HPDE6-E6E7 (cell line): ENCODE measurements around the gene MIXL1.
"Not testable (repeated sequence)": the region's sequence is repeated elsewhere in the genome, so short reads cannot be mapped to it uniquely, and the experiment has no call there.

Experiments
- DNase-seq: peaks from one replicate; pipeline ENCODE4 v3.0.0; 2011; ENCODE audit warnings: missing footprints; ENCODE audit errors: extremely low spot score

Gene MIXL1

DNA sequence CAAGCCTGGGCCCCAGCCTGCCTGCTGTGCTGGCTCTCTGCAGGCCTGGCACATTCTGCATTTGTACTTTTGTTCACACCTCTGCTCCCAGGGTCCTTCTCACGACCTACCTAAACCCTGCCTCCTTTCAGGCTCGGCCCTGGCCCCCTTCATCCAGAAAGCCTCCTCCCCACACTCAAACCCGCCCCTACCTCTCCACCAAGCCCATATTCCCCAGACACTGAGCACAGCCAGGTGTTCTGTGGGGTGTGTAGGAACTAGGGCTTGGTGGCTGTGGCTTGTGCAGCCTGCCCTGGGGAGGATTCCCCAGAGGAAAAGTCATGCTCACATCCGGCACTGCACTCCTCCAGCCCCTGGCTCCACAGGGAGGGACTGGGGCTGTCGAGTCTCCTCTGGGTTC lies 8.2 kb upstream of the MIXL1 start:
- DNase-seq, result no peak

DNA sequence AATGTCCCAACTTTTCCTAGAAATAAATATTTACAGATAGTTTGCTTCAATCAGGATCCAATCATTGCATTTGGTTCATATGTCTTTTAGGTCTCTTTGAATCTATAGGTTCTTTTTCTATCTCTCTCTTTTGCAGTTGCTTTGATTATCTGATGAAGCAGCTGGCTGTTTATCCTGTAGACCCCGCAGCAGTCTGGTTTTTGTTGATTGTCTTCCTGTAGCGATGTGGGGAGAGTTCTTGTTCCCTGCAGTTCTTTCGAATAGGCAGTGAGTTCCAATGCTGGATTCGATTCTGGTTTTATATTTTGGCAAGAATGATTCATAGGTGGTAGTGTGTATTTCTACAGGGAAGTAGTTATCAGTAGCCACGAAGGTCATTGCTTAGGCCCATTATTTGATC lies 7.4 kb upstream of the MIXL1 start:
- no peak for DNase-seq

DNA sequence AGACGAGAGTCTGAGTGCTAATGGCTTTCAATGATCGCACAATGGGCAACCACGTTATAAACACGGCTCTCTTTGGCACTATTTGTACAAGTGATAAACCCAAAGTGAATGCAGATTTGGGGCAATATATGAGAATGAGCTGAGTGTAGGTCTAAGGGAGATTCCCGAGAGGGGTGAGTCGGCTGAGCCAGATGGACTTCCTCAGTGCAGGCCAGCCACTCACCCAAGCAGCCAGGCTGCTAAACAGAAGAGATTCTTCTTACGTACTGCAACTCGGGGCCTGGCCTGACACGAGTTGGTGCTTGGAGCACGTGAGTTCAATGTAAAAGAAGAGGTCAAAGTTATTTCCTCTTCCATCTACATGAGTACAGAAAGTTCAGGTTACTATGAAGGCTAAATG lies 6.2 kb upstream of the MIXL1 start:
- DNase-seq, result no peak

DNA sequence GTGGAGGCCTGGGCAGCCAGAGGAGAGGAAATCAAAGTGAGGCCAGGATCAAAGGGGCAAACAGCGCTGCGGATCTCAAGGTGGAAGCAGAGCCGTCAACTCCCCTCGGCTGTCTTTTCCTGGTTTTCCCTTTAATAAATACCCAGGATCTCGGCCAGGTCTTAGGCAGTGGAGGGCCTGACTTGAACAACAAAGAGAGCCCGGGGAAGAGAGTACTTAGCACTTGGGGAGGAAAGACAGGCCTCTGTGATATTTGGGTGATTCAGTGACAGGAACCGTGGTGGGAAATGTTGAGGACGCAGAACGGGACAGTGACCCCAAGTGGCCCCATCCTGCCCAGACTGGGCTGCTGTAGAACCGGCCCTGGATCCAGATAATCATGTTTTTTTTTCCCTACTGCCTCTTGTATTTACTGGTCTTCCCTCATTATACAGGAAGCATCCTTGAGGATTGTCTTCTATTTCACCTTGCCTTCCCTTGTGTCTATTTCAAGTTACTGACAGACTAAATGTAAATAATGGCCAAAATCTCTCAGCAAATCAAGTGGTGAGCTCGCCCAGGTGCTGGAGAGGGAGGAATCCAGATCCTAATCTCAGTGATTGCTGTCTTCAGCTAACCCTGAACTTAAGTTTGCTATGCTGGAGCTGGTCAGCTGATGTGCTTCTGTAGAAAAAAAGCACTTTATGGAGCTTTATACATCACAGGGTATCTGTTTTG lies 2.8 kb upstream of the MIXL1 start:
- DNase-seq, result no peak

DNA sequence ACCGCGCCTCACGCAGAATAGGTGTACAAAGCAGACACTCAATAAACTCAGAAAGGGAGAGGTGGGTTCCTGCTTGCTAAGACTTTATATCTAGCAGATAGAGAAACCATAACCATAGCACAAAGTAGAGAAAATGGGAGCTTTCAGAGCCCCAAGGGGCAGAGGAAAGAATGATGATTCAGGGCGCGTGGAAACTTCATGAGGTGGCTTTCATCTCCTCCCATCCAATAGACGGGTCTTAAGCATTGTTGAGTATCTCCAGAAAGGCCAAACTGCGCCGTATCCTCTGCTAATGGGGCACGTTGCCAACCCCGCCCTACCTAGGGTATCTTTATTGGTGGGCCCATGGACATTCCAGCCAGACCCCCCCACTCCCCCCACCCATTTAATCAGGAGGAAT lies 778 bp upstream of the MIXL1 start:
- no peak for DNase-seq

DNA sequence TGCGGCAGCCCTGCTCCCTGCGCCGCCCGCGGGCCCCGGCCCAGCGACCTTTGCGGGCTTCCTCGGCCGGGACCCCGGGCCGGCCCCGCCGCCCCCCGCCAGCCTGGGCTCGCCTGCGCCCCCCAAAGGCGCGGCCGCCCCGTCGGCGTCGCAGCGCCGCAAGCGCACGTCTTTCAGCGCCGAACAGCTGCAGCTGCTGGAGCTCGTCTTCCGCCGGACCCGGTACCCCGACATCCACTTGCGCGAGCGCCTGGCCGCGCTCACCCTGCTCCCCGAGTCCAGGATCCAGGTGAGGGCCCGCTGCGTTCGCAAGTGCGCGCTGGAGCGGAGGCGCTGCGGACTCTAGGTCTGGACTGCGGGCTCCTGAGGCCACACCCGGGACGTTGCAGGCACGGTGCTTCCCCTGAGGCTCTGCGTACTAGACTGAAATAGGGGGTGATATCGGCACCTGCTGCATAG lies 351 bp downstream of the MIXL1 start:
- DNase-seq, result peak; percentile 19

DNA sequence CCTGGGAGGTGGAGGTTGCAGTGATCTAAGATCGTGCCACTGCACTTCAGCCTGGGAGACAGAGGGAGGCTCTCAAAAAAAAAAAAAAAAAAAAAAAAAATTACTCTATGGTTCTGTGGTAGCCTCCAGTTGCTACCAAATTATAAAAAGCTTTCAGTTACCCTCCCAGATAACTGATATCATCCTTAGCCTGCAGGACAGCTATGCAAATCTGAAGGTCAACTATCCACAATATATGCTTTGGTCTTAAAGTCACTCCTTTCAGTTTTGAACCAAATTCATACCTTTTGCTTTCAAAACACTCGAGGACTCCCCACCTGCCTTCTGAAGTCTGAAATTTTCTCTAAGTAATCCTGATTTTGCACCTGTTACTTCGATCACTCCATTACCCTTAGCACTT lies 3.1 kb downstream of the MIXL1 start:
- DNase-seq, result no peak

DNA sequence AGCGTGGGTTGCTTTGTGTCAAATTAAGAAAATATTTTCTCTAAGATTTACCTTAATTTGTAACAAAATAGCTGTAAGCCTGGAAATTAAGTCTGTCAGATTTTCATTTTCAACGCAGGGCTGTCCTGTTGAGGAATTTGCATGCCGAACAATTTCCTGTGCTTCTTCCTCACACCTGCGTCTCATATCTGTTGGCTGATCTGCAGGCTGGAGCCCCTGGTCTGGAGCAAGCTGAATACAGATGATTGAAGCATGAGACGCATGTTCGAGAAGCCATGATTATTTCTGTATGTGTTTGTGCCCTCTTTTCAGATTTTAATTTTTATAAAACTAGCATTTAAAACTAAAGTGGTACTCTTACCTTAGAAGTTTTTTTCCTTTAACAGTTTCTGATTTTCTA lies 9.8 kb downstream of the MIXL1 start:
- no peak for DNase-seq

DNA sequence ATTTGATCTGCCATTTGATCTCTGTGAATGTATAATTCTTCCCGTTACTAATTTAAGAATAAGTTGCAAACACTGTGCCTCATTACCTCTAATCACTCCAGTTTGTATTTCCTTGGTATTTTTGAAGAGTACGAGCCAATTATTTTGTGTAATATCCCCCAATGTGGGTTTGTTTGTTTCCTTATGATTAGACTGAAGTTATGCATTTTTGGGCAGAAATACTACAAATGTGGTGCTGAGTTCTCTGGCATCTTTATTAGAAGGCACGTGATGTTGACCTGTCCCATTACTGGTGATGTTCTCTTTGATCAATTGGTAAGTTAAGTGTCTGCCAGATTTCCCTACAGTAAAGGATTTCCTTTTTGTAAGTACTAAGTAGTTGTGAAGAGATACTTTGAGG lies 10.3 kb downstream of the MIXL1 start:
- no peak for DNase-seq

DNA sequence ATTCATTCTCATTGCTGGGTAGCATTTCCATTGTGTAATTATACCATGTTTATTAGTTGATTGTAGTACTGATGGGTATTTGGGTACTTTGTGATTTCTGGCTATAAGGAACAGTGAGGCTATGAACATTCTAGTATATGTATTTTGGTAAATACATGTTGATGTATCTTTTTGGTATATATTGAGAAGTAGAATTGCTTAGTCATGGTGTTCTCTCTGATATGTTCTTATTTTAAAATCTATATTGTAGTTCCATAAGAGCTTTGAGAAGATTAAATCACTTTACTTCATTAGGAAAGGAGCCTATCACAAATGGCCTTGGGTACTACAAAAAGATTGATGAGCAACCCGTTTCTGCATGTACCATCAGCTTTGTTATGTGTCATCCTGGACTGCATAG lies 13.4 kb downstream of the MIXL1 start:
- DNase-seq, result no peak

DNA sequence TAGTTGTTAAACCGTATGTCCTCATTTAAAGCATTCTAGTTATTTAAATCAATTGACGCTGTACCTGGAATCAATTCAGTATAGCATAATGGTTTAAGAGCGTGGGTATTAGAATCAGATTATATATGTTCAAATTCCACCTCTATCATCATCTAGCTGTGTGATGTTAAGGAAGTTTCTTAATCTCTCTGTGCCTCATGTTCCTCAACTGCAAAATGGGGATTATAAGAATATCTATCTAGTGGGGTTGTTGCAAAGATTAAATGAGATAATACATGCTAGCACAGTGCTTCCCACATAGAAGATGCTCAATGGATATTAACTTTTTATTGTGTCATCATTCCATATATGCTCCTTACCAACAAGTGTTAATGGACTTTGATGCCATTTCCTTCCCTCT lies 16.0 kb downstream of the MIXL1 start:
- no peak for DNase-seq

DNA sequence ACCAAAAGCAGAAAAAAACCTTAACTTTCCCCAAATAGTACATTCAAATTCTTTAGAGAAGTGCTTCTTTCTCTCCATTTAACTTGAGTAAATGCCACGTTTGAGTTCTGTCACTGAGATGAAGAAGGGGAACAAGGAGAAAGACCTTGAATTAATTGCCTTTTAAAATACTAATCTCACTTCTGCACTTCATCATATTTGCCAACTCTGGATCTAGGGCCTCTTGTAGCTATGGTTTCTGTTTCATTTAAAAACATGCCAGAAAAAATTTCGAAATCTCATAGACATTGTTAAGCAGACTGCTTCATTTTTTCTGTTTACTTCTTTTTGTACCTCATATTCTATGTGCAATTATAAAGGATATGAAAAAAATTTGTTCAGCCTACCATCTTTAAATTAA lies 24.6 kb downstream of the MIXL1 start:
- no peak for DNase-seq

DNA sequence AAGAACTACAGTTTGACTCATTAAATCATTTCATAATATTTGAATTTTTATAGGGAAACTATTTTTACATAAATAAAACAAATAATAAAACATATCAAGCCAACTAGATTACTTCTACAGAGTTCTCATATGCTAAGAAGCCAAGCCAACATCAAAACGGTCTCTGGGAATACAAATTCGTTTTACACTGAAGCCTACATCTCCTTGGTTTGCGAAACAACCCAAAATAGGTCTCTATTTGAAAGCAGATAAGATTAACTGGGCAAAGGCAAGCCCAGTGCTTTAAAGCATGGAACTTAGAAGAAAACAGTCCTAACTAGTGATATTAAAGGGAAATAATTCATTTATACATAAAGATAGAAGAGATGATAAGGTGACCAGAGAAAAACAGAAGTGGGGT lies 25.3 kb downstream of the MIXL1 start:
- DNase-seq, result no peak

DNA sequence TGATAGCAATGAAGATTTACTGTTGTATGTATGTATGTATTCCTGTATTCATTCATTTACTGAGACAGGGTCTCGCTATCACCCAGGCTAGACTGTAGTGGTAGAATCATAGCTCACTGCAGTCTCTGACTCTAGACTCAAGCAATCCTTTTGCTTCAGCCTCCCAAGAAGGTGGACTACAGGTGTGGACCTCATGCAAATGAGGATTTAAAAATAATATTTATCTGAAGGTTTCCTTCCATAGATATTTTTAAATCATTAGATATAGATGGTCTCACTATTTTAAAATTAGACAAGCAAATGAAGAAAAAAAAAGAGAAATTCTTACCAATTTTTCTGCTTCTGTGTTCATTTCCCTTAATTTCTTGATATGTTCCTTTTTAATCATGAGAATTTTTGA lies 27.0 kb downstream of the MIXL1 start:
- DNase-seq, result no peak

DNA sequence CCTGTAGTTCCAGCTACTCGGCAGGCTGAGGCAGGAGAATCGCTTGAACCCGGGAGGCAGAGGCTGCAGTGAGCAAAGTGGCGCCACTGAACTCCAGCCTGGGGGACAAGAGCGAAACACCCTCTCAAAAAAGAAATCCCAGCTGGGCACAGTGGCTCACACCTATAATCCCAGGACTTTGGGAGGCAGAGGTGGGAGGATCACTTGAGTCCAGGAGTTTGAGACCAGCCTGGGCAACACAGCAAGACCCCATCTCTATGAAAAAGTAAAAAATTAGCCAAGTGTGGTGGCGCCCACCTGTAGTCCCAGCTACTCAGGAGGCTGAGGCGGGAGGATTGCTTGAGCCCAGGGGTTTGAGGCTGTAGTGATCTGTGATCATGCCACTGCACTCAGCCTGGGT lies 29.4 kb downstream of the MIXL1 start:
- not testable (repeated sequence) for DNase-seq

DNA sequence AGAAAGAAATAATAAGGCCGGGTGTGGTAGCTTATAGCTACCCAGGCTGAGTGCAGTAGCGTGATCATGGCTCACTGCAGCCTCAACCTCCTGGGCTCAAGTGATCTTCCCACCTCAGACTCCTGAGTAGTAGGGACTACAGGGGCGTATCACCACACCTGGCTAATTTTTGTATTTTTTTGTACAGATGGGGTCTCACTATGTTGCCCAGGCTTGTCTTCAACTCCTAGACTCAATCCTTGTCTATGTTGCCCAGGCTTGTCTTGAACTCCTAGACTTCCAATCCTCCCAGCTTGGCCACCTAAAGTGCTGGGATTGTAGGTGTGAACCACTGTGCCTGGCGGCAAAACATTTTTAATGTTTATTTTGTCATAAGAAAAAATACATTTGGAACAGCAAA lies 30.5 kb downstream of the MIXL1 start:
- DNase-seq, result no peak

DNA sequence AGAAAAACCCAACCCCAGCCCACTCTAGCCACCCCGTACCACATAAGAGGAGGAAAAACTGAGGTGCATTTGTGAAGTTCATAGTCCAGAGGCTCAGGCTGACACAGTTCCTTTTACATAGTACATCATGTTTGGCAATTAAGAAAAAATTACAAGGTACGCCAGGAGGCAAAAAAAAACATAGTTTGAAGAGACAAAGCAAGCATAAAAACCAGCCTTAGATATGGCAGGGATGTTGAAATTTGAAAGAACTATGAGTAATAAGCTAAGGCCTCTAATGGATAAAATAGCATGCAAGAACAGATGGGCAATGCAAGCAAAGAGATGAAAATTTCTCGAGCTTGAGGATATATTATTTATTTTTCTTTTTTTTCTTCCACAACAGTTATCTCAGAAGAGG lies 31.9 kb downstream of the MIXL1 start:
- no peak for DNase-seq

DNA sequence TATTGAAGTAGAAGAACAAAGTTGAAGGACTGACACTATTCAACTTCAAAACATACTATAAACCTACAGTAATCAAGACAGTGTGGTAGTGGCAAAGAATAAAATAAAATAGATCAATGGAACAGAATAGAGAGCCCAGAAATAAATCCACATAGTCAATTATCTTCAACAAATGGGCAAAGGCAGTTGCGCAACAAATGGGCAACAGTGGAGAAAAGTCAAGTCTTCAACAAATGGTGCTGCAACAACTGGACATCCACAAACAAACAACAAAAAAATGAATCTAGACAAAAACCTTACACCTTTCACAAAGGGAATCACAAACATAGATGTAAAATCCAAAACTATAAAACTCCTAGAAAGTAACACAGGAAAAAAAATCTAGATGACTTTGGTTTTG lies 38.4 kb downstream of the MIXL1 start:
- no peak for DNase-seq

DNA sequence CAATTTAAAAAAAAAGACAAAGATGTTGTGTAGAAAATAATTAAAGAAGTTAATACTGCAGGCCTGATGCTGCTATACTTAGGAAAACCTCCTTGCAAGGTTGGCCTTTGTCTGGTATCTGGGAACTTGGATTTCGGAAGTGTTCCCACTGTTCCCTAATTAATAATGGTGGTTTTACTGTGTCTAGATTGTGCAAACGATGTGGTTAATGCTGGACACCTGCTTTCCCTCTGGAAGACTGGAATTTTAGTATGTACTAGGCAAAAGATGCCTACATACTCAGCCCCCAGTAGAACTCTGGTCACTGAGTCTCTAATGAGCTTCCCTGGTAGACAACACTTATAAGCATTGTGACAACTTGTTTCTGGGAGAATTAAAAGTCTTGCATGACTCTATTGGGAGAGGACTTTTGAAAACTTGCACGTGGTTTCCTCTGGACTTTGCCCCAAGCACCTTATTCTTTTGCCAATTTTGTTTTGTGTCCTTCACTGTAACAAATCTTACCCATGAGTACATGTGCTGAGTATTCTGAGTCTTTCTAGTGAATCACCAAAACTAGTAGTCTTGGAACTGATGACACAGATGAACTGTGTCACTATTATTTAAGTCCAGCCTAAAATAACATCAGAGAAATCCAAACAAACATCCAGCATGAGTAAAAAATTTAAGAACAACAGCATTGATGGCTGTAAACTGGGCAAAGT lies 45.1 kb downstream of the MIXL1 start:
- DNase-seq, result peak; percentile 6

DNA sequence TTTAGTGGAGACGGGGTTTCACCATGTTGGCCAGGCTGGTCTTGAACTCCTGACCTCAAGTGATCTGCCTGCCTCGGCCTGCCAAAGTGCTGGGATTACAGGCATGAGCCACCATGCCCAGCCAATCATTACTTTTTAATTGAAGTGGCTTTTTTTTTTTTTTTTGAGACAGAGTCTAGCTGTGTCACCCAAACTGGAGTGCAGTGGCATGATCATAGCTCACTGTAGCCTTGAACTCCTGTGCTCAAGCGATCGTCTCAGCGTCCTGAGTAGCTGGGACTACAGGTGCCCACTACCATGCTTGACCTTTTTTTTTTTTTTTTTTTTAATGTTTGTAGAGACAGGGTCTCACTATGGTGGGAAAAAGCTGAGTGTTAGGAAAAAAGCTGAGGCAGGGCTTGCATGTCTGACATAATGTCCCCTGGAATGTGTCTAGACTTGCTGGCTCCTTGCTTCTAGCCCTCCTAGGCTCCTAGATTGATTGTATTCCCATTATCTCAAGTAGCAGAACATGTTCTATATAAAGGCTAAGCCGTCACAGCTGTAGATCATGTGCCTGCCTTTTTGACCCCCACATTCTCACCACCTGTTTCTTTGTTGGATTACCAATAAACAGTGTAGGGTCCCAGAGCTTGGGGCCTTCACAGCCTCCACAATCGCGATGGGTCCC lies 48.9 kb downstream of the MIXL1 start:
- not testable (repeated sequence) for DNase-seq

DNA sequence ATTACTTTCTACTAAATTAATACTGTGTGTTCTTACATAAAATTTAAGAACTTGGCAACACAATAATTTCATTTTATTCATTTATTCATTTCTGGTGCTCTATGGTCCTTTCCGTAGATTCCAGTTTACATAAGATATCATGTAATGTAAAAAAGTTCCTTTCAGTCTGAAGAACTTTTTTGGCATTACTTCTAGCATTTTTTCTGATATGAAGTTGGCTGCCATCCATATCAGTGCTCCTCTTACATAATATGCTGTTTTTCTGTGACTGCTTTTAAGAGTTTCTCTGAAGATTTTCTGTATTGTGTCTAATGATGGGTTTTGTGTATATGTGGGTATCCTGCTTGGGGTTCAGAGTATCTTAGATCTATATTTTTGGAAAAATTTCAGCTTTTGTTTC lies 50.7 kb downstream of the MIXL1 start:
- DNase-seq, result no peak

DNA sequence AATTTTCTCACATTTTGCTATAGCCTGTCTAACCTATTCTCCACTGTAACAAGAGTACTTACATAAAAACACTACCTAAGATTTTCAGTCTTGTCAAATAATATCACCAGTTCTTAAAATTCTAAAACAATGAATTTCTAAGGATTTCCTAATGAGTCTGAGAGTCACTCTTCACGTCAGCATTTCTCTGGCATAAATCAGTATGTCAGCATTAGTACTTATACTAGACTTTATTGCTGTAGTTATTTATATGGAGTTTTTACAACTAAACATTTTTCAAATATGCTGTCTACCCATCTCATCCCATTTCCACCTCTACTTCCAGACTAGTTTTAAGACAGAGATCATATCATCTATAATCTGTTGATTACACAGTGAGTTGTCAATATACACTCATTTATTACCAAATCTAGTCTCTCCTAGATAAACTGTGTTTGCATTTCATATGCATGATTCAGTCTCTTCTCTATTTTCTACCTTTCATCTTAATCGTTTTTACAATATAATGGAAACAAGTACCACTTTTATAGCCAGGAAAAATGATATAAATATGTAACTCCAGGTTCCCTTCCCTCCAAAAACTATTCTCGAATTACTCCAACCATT lies 52.7 kb downstream of the MIXL1 start:
- no peak for DNase-seq
